Measurements from ENCODE around the gene STN1. TPM values are rescaled to one million over a fixed set of nuclear protein-coding genes. Genes with fewer than 3 reads are reported as not detected.

The STN1 gene
- total RNA-seq, 2 donors from 2014 or later = 15.5 to 42.7 TPM

GRCh38 chr10:103874730-103875129, 43.3 kb downstream of the STN1 start:
- H3K27me3 ChIP-seq (replicated peaks; ENCODE audit: insufficient read depth) = no peaks in the 10 kb centered on the region
- H3K36me3 ChIP-seq = no peaks in the 10 kb centered on the region
- intact Hi-C loops (cut with DNase I) = no loop called here
- no peak for DNase-seq (ENCODE audit: low spot score)
- TF ChIP-seq CTCF (IDR thresholded peaks at IDR 0.05) (no peak), POLR2A (IDR thresholded peaks at IDR 0.05) (no peak), POLR2AphosphoS5 (IDR thresholded peaks at IDR 0.05) (no peak)
- H3K4me1 ChIP-seq (replicated peaks) = no peaks in the 10 kb centered on the region
- no peak overlapping the region for H3K4me3 ChIP-seq
- no peak overlapping the region for H3K27ac ChIP-seq
- H3K9me3 ChIP-seq = no peaks in the 10 kb centered on the region
- 79% methylated on average over 6 of the region's 6 CpGs for WGBS

GRCh38 chr10:103872137-103872931, 45.6 kb downstream of the STN1 start:
- Histone ChIP-seq H3K27me3 (replicated peaks; ENCODE audit: insufficient read depth) (no peaks in the 10 kb centered on the region), H3K27ac (no peak overlapping the region), H3K4me3 (no peak overlapping the region), H3K4me1 (replicated peaks) (no peaks in the 10 kb centered on the region), H3K36me3 (no peaks in the 10 kb centered on the region), H3K9me3 (no peaks in the 10 kb centered on the region)
- WGBS = 78% methylated on average over 14 of the region's 16 CpGs
- DNase-seq (ENCODE audit: low spot score) = peak; percentile 36
- intact Hi-C loops (cut with DNase I) = no loop called here
- TF ChIP-seq POLR2A (IDR thresholded peaks at IDR 0.05) (no peak), POLR2AphosphoS5 (IDR thresholded peaks at IDR 0.05) (no peak), CTCF (IDR thresholded peaks at IDR 0.05) (no peak)

GRCh38 chr10:103871006-103871405, 47.0 kb downstream of the STN1 start:
- H3K9me3 ChIP-seq = no peaks in the 10 kb centered on the region
- 79% methylated on average over 7 of the region's 7 CpGs for WGBS
- no peaks in the 10 kb centered on the region for H3K4me1 ChIP-seq (replicated peaks)
- H3K36me3 ChIP-seq = no peaks in the 10 kb centered on the region
- intact Hi-C loops (cut with DNase I) = no loop called here
- no peak for DNase-seq (ENCODE audit: low spot score)
- TF ChIP-seq CTCF (IDR thresholded peaks at IDR 0.05) = no peak
- no peak for TF ChIP-seq POLR2A (IDR thresholded peaks at IDR 0.05)
- TF ChIP-seq POLR2AphosphoS5 (IDR thresholded peaks at IDR 0.05) = no peak
- no peak overlapping the region for H3K27ac ChIP-seq
- no peak overlapping the region for H3K4me3 ChIP-seq
- H3K27me3 ChIP-seq (replicated peaks; ENCODE audit: insufficient read depth) = no peaks in the 10 kb centered on the region

GRCh38 chr10:103870516-103870915, 47.5 kb downstream of the STN1 start:
- TF ChIP-seq POLR2A (IDR thresholded peaks at IDR 0.05) (no peak), CTCF (IDR thresholded peaks at IDR 0.05) (peak in 1 of 4 experiments; percentile 35), POLR2AphosphoS5 (IDR thresholded peaks at IDR 0.05) (peak; percentile 59)
- no peaks in the 10 kb centered on the region for H3K36me3 ChIP-seq
- intact Hi-C loops (cut with DNase I) = no loop called here
- WGBS = 53% methylated on average over 8 of the region's 8 CpGs
- H3K4me1 ChIP-seq (replicated peaks) = no peaks in the 10 kb centered on the region
- DNase-seq (ENCODE audit: low spot score) = peak; percentile 62
- no peak overlapping the region for H3K4me3 ChIP-seq
- no peaks in the 10 kb centered on the region for H3K9me3 ChIP-seq
- no peak overlapping the region for H3K27ac ChIP-seq
- no peaks in the 10 kb centered on the region for H3K27me3 ChIP-seq (replicated peaks; ENCODE audit: insufficient read depth)

GRCh38 chr10:103869336-103869735, 48.6 kb downstream of the STN1 start:
- intact Hi-C loops (cut with DNase I) = no loop called here
- Histone ChIP-seq H3K27ac (no peak overlapping the region), H3K36me3 (no peaks in the 10 kb centered on the region), H3K4me3 (no peak overlapping the region), H3K27me3 (replicated peaks; ENCODE audit: insufficient read depth) (no peaks in the 10 kb centered on the region), H3K4me1 (replicated peaks) (no peaks in the 10 kb centered on the region), H3K9me3 (no peaks in the 10 kb centered on the region)
- 81% methylated on average over 4 of the region's 4 CpGs for whole genome bisulfite sequencing
- DNase-seq (ENCODE audit: low spot score) = no peak
- TF ChIP-seq CTCF (IDR thresholded peaks at IDR 0.05) = no peak
- no peak for TF ChIP-seq POLR2A (IDR thresholded peaks at IDR 0.05)
- TF ChIP-seq POLR2AphosphoS5 (IDR thresholded peaks at IDR 0.05) = no peak
